ENCODE results near the gene MEOX1. TPM values are rescaled to one million over a fixed set of nuclear protein-coding genes. Genes with fewer than 3 reads are reported as not detected.

The MEOX1 gene
- total and polyA plus RNA-seq, 2 of the 8 experiments (the other 6 are each of a cell fraction or from before 2014, with no cell fraction given): not detected

GRCh38 chr17:43707184-43707583, 45.5 kb upstream of the MEOX1 start:
- Histone ChIP-seq H2AK5ac (ENCODE audit: low read depth, low read length) (no peak overlapping the region), H3K27me3 (replicated peaks in 1 of 4; ENCODE audit: control insufficient read depth in 3 of 4, extremely low read depth in 1 of 4, insufficient read depth in 3 of 4, low read length in 3 of 4) (no peaks in the 10 kb centered on the region; a peak in 1 of 7 replicates), H3K23me2 (ENCODE audit: low read depth, low read length) (no peaks in the 10 kb centered on the region), H3K4me1 (replicated peaks in 1 of 4; ENCODE audit: control insufficient read depth in 3 of 4, insufficient read depth in 4 of 4, low read length in 3 of 4) (peaks cover 0 to 4% (median 1%) of the 10 kb centered on the region in 4 experiments; a peak in 2 of 7 replicates), H3K56ac (replicated peaks; ENCODE audit: insufficient read length, low read depth, low read length) (no peak overlapping the region), H3K9me3 (ENCODE audit: insufficient read depth in 2 of 2, low read depth in 1 of 2, low read length in 1 of 2) (no peaks in the 10 kb centered on the region), H3K4ac (replicated peaks; ENCODE audit: insufficient read length, low read depth, low read length) (no peak overlapping the region), H4K91ac (replicated peaks; ENCODE audit: insufficient read length, low read length) (no peak overlapping the region), H2BK120ac (replicated peaks; ENCODE audit: low read depth, low read length) (no peak overlapping the region), H3K79me2 (ENCODE audit: control insufficient read depth in 1 of 2, insufficient read depth in 2 of 2, low read length in 2 of 2) (no peaks in the 10 kb centered on the region), H2BK12ac (ENCODE audit: low read depth, low read length) (no peak overlapping the region), H3K4me2 (ENCODE audit: insufficient read depth in 1 of 2, low read depth in 2 of 2, low read length in 2 of 2) (no peak overlapping the region), H2BK20ac (ENCODE audit: low read length) (no peak overlapping the region), H2BK15ac (ENCODE audit: low read length) (no peak overlapping the region), H4K5ac (ENCODE audit: insufficient read length, low read depth, low read length) (no peak overlapping the region), H3K23ac (ENCODE audit: insufficient read length) (no peak overlapping the region), H2AFZ (ENCODE audit: low read length) (no peak overlapping the region), H3K9ac (replicated peaks in 1 of 4; ENCODE audit: extremely low read depth in 1 of 4, low read depth in 3 of 4, low read length in 3 of 4) (no peak overlapping the region), H2BK5ac (ENCODE audit: low read depth, low read length) (no peak overlapping the region), H4K8ac (ENCODE audit: extremely low read depth, insufficient read depth, low read length) (no peak overlapping the region), H3K79me1 (ENCODE audit: low read depth, low read length) (no peaks in the 10 kb centered on the region), H3K4me3 (ENCODE audit: extremely low read depth in 1 of 4, insufficient read depth in 2 of 4, low read depth in 3 of 4, low read length in 4 of 4) (no peak overlapping the region), H3K27ac (ENCODE audit: low read depth, low read length) (no peak overlapping the region), H3K18ac (ENCODE audit: extremely low read depth, low read length) (no peak overlapping the region), H4K20me1 (replicated peaks in 1 of 2; ENCODE audit: control insufficient read depth in 1 of 2, insufficient read depth in 2 of 2, low read length in 2 of 2) (no peaks in the 10 kb centered on the region), H3K14ac (ENCODE audit: insufficient read length) (no peak overlapping the region), H3K36me3 (ENCODE audit: control insufficient read depth in 2 of 4, insufficient read depth in 4 of 4, low read length in 3 of 4) (no peaks in the 10 kb centered on the region)
- WGBS, 2 experiments (ENCODE audit: extremely low coverage in 1 of 2, insufficient coverage in 1 of 2, insufficient read length in 1 of 2, insufficient replicate concordance in 2 of 2, low coverage in 1 of 2, low lambda C conversion rate in 2 of 2, missing lambda C conversion rate in 1 of 2): 83% methylated on average over 5 of the region's 5 CpGs; no CpG with 5 or more reads in 1 of the 2 experiments
- CTCF ChIA-PET (ENCODE audit: partially characterized antibody): interaction anchor here (1.0 to 23.7 kb wide), 4 partner anchors 12 to 131 kb away, joined by 3 to 969 read pairs (median 63); partner anchors contain the start of gene SOST
- FAIRE-seq: no peak
- POLR2A ChIA-PET (ENCODE audit: partially characterized antibody): interaction anchor here (1.9 kb wide), 1 partner anchor 14 kb away, joined by 6 read pairs; no protein-coding TSS in a partner anchor
- no peak for DNase-seq (ENCODE audit: low read depth in 1 of 2, low spot score in 2 of 2)
- TF ChIP-seq, protein P1, sequence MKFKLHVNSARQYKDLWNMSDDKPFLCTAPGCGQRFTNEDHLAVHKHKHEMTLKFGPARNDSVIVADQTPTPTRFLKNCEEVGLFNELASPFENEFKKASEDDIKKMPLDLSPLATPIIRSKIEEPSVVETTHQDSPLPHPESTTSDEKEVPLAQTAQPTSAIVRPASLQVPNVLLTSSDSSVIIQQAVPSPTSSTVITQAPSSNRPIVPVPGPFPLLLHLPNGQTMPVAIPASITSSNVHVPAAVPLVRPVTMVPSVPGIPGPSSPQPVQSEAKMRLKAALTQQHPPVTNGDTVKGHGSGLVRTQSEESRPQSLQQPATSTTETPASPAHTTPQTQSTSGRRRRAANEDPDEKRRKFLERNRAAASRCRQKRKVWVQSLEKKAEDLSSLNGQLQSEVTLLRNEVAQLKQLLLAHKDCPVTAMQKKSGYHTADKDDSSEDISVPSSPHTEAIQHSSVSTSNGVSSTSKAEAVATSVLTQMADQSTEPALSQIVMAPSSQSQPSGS (IDR thresholded peaks at IDR 0.05; ENCODE audit: low read length): no peak
- TF ChIP-seq POLR2AphosphoS5 (IDR thresholded peaks at IDR 0.05; ENCODE audit: low read depth, low read length) (no peak), SP1 (IDR thresholded peaks at IDR 0.05; ENCODE audit: low read depth, low read length) (no peak), KDM5A (IDR thresholded peaks at IDR 0.05; ENCODE audit: low read length) (no peak), SP4 (IDR thresholded peaks at IDR 0.05; ENCODE audit: low read length) (no peak), EGR1 (IDR thresholded peaks at IDR 0.05; ENCODE audit: borderline replicate concordance, low read depth, low read length) (no peak), YY1 (IDR thresholded peaks at IDR 0.05; ENCODE audit: low read depth, low read length) (no peak), HDAC6 (IDR thresholded peaks at IDR 0.05; ENCODE audit: low read depth, low read length) (no peak), TBP (IDR thresholded peaks at IDR 0.05; ENCODE audit: low read depth, low read length) (no peak), ASH2L (IDR thresholded peaks at IDR 0.05; ENCODE audit: low read length) (no peak), TEAD4 (IDR thresholded peaks at IDR 0.05; ENCODE audit: low read depth, low read length) (no peak), CTBP2 (IDR thresholded peaks at IDR 0.05; ENCODE audit: borderline replicate concordance, insufficient read depth, insufficient read length, low read length) (no peak), BRCA1 (IDR thresholded peaks at IDR 0.05; ENCODE audit: low read depth, low read length) (no peak)
